ENCODE results near the gene TRNP1. TPM values are rescaled to one million over a fixed set of nuclear protein-coding genes. Genes with fewer than 3 reads are reported as not detected.

The TRNP1 gene, protein sequence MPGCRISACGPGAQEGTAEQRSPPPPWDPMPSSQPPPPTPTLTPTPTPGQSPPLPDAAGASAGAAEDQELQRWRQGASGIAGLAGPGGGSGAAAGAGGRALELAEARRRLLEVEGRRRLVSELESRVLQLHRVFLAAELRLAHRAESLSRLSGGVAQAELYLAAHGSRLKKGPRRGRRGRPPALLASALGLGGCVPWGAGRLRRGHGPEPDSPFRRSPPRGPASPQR
- total RNA-seq, result 13.0 and 15.4 TPM in 2 replicates

DNA sequence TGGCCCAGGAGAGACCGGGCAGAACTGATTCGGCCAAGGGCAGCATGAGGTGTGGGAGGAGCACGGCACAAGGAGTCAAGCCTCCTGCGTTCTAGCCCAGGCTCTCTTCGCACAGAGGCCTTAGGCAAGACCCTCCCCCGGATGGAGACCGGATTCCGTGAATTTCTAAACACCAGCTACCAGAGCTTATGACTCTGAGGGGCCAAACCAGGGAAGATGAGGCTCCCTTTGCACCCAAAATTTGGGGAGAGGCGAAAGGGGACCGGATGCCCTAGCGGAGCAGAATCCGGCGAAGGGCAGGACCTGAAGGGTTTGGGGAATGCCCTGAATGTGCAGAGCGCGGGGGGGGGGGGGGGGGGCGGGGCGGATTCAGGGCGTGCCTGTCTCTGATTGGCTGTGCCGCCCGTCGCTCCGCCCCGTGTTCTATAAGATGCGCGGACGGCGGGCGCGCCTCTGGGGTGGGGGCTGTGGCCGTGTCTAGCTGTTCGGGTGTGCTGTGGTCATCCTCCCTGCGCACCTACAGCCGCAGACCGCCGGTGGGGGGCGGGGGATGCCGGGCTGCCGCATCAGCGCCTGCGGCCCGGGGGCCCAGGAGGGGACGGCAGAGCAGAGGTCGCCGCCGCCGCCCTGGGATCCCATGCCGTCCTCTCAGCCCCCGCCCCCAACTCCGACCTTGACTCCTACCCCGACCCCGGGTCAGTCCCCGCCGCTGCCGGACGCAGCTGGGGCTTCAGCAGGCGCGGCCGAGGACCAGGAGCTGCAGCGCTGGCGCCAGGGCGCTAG is at the start of gene TRNP1:
Gene TRNP1 (plus strand): TSS at position 456 of the 783 bp plus-strand sequence. CDS start 95 bp downstream, at position 551.

DNA sequence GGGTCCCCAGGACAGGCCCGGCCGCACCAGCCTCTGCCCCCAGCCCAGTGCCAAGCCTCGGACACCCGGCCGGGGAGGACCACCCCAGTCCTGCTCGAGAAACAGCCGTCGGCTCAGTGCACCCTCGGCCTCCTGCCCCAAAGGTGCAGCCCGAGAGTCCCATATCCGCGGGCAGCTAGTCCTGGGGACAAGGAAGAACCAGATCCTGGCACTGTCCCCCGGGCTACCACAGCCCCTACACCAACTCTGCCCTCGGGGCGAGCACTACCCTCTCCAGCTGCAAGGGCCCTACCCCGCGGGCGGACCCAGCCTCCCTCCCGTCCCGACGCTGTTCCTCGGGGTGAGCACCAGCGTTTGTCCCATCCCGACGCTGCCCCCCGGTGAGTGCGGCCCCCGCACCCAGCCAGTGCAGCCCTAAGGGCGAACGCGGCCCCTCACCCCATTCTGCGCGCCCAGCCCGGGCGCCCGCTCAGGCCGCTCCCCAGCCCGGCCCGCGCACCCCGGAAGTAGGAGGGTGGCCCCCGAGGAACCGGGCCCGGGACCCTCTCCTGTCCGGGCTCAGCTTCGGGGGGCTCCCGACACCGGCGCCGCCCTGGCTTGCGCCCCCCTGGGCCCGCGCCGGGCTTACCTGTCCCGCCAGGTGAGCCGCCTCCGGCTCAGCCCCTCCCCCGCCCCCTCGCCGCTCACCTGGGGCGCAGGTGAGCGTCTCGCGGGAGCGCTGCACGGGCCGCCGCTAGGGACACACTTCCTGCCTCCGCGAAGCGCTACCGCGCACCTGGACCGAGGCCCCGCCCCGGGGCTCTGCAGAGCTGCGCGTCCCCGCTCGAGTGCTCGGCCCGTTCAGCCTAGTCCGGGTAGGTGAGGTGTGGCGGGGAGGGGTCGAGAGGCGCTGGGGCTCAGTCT is 33.5 kb upstream of the TRNP1 start, which contains the start of gene KDF1:
Gene KDF1 (minus strand): TSS at position 747 of the 903 bp plus-strand sequence. CDS start 8,088 bp downstream, outside the sequence.

Other genes with a start within 250 kb of the TRNP1 start
- 14.5 and 22.2 TPM in 2 replicates for gene PIGV, start 205.7 kb upstream of the TRNP1 start, total RNA-seq
- gene ZDHHC18, start 167.0 kb upstream of the TRNP1 start, total RNA-seq, result 7.9 and 13.1 TPM in 2 replicates
- 0.20 and 1.2 TPM in 2 replicates for gene SFN, start 130.5 kb upstream of the TRNP1 start, total RNA-seq
- 14.3 and 15.6 TPM in 2 replicates for gene GPN2, start 103.4 kb upstream of the TRNP1 start, total RNA-seq
- gene GPATCH3, start 93.2 kb upstream of the TRNP1 start, total RNA-seq, result 7.6 and 8.5 TPM in 2 replicates
- not detected in 2 replicates for gene NR0B2, start 79.7 kb upstream of the TRNP1 start, total RNA-seq
- gene NUDC, start 71.9 kb upstream of the TRNP1 start, total RNA-seq, result 19.7 and 23.6 TPM in 2 replicates
- not detected in 2 replicates for gene KDF1, start 33.2 kb upstream of the TRNP1 start, total RNA-seq
- gene TENT5B, start 19.2 kb downstream of the TRNP1 start, total RNA-seq, result 1.5 and 5.6 TPM in 2 replicates
- gene SLC9A1, start 161.4 kb downstream of the TRNP1 start, total RNA-seq, result 18.7 and 30.3 TPM in 2 replicates
- gene WDTC1, start 240.9 kb downstream of the TRNP1 start, total RNA-seq, result 40.5 and 47.3 TPM in 2 replicates

All from smooth muscle cell of the pulmonary artery (primary cell).